Ishikawa (cell line): ENCODE data around the gene PSMC6.

Experiments used
- EGR1 ChIP-seq: IDR thresholded peaks from 2 replicates; pipeline ENCODE4 v1.6.1; 2012
- EP300 ChIP-seq: IDR thresholded peaks from 2 replicates; pipeline ENCODE4 v1.6.1; 2012; ENCODE audit warnings: borderline replicate concordance
- TAF1 ChIP-seq: IDR thresholded peaks from 2 replicates; pipeline ENCODE4 v1.6.1; 2012; ENCODE audit warnings: low read depth, mild to moderate bottlenecking
- TEAD4 ChIP-seq: IDR thresholded peaks from 2 replicates; pipeline ENCODE4 v1.6.1; 2012
- YY1 ChIP-seq: IDR thresholded peaks from 2 replicates; pipeline ENCODE4 v1.6.1; 2012; ENCODE audit warnings: low read depth
- ZBTB7A ChIP-seq: IDR thresholded peaks from 2 replicates; pipeline ENCODE4 v1.6.1; 2012; ENCODE audit warnings: low read depth
- TF ChIP-seq, protein P1 (sequence below): IDR thresholded peaks from 2 replicates; pipeline ENCODE4 v1.6.1; 2012; ENCODE audit warnings: low read depth, mild to moderate bottlenecking
- TF ChIP-seq, protein P2 (sequence below): IDR thresholded peaks from 2 replicates; pipeline ENCODE4 v1.6.1; 2012

- no peak for TF ChIP-seq TAF1
- no peak for TF ChIP-seq EGR1
- TF ChIP-seq TEAD4 = no peak
- TF ChIP-seq, protein P1, sequence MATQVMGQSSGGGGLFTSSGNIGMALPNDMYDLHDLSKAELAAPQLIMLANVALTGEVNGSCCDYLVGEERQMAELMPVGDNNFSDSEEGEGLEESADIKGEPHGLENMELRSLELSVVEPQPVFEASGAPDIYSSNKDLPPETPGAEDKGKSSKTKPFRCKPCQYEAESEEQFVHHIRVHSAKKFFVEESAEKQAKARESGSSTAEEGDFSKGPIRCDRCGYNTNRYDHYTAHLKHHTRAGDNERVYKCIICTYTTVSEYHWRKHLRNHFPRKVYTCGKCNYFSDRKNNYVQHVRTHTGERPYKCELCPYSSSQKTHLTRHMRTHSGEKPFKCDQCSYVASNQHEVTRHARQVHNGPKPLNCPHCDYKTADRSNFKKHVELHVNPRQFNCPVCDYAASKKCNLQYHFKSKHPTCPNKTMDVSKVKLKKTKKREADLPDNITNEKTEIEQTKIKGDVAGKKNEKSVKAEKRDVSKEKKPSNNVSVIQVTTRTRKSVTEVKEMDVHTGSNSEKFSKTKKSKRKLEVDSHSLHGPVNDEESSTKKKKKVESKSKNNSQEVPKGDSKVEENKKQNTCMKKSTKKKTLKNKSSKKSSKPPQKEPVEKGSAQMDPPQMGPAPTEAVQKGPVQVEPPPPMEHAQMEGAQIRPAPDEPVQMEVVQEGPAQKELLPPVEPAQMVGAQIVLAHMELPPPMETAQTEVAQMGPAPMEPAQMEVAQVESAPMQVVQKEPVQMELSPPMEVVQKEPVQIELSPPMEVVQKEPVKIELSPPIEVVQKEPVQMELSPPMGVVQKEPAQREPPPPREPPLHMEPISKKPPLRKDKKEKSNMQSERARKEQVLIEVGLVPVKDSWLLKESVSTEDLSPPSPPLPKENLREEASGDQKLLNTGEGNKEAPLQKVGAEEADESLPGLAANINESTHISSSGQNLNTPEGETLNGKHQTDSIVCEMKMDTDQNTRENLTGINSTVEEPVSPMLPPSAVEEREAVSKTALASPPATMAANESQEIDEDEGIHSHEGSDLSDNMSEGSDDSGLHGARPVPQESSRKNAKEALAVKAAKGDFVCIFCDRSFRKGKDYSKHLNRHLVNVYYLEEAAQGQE = no peak
- TF ChIP-seq YY1 = no peak
- TF ChIP-seq EP300 = no peak
- TF ChIP-seq, protein P2, sequence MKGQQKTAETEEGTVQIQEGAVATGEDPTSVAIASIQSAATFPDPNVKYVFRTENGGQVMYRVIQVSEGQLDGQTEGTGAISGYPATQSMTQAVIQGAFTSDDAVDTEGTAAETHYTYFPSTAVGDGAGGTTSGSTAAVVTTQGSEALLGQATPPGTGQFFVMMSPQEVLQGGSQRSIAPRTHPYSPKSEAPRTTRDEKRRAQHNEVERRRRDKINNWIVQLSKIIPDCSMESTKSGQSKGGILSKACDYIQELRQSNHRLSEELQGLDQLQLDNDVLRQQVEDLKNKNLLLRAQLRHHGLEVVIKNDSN = no peak
- no peak for TF ChIP-seq ZBTB7A
These were observed 5.8 kb upstream of the PSMC6 start for GRCh38 chr14:52701223-52701622.
